SU-DHL-6 (cell line): ENCODE measurements around the gene ALPK1.

Experiments used
- H2AFZ ChIP-seq: fragments of 200-600 bp; sonication (generic); 2 replicates; pipeline ENCODE4 v1.6.1; 2014; ENCODE audit warnings: low read depth, mild to moderate bottlenecking, moderate library complexity, mixed read lengths, antibody characterized with exemption, low read length; ENCODE audit not compliant: severe bottlenecking
- H3F3A ChIP-seq: fragments of 200-600 bp; shearing (Covaris generic); 2 replicates; pipeline ENCODE4 v1.6.0; 2016; ENCODE audit warnings: antibody characterized with exemption, mild to moderate bottlenecking; ENCODE audit not compliant: insufficient read depth
- H3K27ac ChIP-seq: fragments of 200-600 bp; sonication (generic); 2 replicates; pipeline ENCODE4 v1.5.1; 2016; ENCODE audit warnings: low read depth, mild to moderate bottlenecking, low read length, moderate library complexity, mixed read lengths
- H3K27me3 ChIP-seq: fragments of 200-600 bp; sonication (generic), shearing (Covaris generic); 2 replicates; pipeline ENCODE4 v1.6.0; 2014; ENCODE audit warnings: mild to moderate bottlenecking, low read length
- H3K36me3 ChIP-seq: fragments of 200-600 bp; sonication (generic); 2 replicates; pipeline ENCODE4 v1.6.1; 2014; ENCODE audit warnings: mild to moderate bottlenecking, low read length, mixed read lengths
- H3K4me2 ChIP-seq: fragments of 300-600, 200-600 bp; shearing (Covaris generic), sonication (generic); 2 replicates; pipeline ENCODE4 v1.6.0; 2014; ENCODE audit warnings: low read length, low read depth, mild to moderate bottlenecking; ENCODE audit not compliant: poor library complexity, severe bottlenecking
- H3K4me3 ChIP-seq: fragments of 200-600 bp; sonication (generic); 2 replicates; pipeline ENCODE4 v1.5.1; 2014; ENCODE audit warnings: antibody characterized with exemption, low read length, mild to moderate bottlenecking, mixed read lengths; ENCODE audit not compliant: insufficient read depth, poor library complexity, severe bottlenecking
- H3K79me2 ChIP-seq: fragments of 200-600 bp; sonication (generic); 2 replicates; pipeline ENCODE4 v1.6.1; 2014; ENCODE audit warnings: mild to moderate bottlenecking, low read length, moderate library complexity; ENCODE audit not compliant: insufficient read depth
- H3K9ac ChIP-seq: fragments of 200-600 bp; sonication (generic); 2 replicates; pipeline ENCODE4 v1.7.0; 2014; ENCODE audit warnings: mild to moderate bottlenecking, low read length
- H3K9me2 ChIP-seq: fragments of 200-600 bp; sonication (generic); replicated peaks from 2 replicates; pipeline ENCODE4 v1.6.1; 2014; ENCODE audit warnings: low read length; ENCODE audit not compliant: insufficient read depth
- H3K9me3 ChIP-seq: fragments of 200-600 bp; sonication (generic); 2 replicates; pipeline ENCODE4 v1.6.1; 2014; ENCODE audit warnings: low read length, mixed read lengths; ENCODE audit not compliant: insufficient read depth
- H4K20me1 ChIP-seq: fragments of 200-600 bp; sonication (generic); 2 replicates; pipeline ENCODE4 v1.6.1; 2014; ENCODE audit warnings: low read depth, mild to moderate bottlenecking, antibody characterized with exemption, low read length, moderate library complexity, mixed read lengths
- EZH2phosphoT487 ChIP-seq: fragments of 200-600 bp; sonication (generic), shearing (Covaris generic); conservative IDR thresholded peaks from 2 replicates; pipeline ENCODE4 v1.6.1; 2018; ENCODE audit warnings: mild to moderate bottlenecking, antibody characterized with exemption, low read length, moderate library complexity, mixed read lengths
- TF ChIP-seq, protein P1 (sequence below): fragments of 200-600 bp; sonication (generic); IDR thresholded peaks from one replicate; pipeline ENCODE4 v1.5.1; 2017; ENCODE audit warnings: antibody characterized with exemption, mild to moderate bottlenecking, low read length, moderate library complexity; ENCODE audit not compliant: insufficient read depth, poor library complexity, severe bottlenecking

The ALPK1 gene

DNA sequence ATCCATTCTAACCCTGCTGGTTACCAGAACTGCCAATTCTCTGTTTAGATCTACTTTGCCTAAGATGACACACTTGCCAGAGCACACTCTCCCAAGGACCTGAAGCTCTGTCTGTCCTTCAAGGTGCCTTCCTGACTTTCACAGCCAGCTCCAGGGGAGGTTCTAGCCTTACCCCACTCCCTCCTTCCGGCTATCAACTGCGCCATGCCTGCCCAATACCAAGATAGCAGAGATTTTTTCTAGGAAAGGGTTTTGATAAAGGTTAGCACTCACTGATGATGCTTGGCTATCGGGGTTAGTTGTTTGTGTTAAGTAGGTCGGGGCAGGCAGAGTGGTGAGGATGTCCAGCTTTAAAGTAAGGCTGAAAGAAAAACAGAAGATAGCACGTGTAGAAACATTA lies 14.3 kb downstream of the ALPK1 start:
- Histone ChIP-seq H3K36me3 (no peaks in the 10 kb centered on the region), H3K4me3 (no peak overlapping the region), H3K9ac (no peak overlapping the region), H3K27me3 (no peaks in the 10 kb centered on the region), H4K20me1 (no peaks in the 10 kb centered on the region), H3K9me3 (no peaks in the 10 kb centered on the region), H3F3A (no peaks in the 10 kb centered on the region), H3K27ac (no peak overlapping the region), H2AFZ (peak overlapping the region; percentile 78), H3K79me2 (no peaks in the 10 kb centered on the region), H3K9me2 (no peaks in the 10 kb centered on the region), H3K4me2 (peak overlapping the region; percentile 46)
- TF ChIP-seq EZH2phosphoT487, result no peak
- TF ChIP-seq, protein P1, sequence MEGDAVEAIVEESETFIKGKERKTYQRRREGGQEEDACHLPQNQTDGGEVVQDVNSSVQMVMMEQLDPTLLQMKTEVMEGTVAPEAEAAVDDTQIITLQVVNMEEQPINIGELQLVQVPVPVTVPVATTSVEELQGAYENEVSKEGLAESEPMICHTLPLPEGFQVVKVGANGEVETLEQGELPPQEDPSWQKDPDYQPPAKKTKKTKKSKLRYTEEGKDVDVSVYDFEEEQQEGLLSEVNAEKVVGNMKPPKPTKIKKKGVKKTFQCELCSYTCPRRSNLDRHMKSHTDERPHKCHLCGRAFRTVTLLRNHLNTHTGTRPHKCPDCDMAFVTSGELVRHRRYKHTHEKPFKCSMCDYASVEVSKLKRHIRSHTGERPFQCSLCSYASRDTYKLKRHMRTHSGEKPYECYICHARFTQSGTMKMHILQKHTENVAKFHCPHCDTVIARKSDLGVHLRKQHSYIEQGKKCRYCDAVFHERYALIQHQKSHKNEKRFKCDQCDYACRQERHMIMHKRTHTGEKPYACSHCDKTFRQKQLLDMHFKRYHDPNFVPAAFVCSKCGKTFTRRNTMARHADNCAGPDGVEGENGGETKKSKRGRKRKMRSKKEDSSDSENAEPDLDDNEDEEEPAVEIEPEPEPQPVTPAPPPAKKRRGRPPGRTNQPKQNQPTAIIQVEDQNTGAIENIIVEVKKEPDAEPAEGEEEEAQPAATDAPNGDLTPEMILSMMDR, result no peak

DNA sequence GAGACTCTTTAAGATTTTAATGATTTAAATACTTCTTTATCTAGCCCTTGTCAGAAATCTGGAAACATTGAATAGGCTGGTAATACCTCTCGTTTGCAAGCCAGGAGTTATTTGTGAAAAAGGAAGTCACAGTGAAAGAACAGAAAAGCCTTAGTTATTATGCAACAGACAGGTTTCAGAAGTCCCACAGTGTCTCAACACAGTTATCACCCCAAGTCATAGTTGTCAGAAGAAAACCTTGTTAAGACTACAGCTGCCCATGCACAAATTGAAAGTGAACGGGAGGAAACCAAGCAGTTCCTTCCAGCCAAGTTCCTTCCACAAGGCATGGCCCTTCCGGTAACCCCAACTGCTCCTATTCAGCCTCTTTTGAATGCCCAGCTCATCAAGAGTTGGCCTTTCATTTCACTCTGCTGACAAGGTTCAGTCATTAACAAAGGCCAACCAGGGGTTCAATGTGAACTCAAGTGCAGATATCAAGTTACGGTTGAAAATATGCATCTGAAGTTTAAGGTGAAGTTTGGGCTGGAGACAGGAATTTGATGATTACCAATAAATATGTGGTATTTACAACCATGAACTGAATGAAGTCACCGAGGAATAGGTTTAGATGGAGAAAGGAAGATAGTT lies 15.6 kb downstream of the ALPK1 start:
- H3K9ac ChIP-seq, result no peak overlapping the region

DNA sequence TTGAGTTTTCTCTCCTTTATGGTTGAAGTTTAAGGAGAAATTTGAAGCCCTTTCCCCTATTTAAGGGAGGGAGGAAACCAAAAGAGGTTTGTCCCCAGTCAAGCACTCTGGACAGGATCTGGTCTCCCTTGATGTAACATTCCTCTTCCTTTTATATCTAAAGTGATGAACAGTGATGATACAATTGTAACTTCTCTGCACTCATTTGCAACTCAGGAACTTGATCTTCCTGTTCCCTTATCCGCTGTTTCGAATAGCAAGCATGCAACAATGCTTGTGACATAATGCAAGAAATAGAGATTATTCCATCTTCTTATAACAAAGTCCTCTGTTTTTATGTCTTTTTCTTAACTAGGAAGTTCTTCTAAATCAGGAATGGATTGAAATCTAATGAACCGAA lies 18.3 kb downstream of the ALPK1 start:
- Histone ChIP-seq H3K4me2 (no peak overlapping the region), H3K27me3 (no peaks in the 10 kb centered on the region), H3F3A (no peaks in the 10 kb centered on the region), H3K4me3 (no peak overlapping the region), H3K9me3 (no peaks in the 10 kb centered on the region), H3K36me3 (no peaks in the 10 kb centered on the region), H3K9me2 (no peaks in the 10 kb centered on the region), H3K9ac (no peak overlapping the region), H3K79me2 (no peaks in the 10 kb centered on the region), H4K20me1 (no peaks in the 10 kb centered on the region), H3K27ac (no peak overlapping the region), H2AFZ (no peak overlapping the region)
- TF ChIP-seq, protein P1, result no peak
- no peak for TF ChIP-seq EZH2phosphoT487

More for the DNA sequence above, 15.6 kb downstream of the ALPK1 start:
- Histone ChIP-seq H3K9me2 (no peaks in the 10 kb centered on the region), H3K4me2 (peak overlapping the region; percentile 46), H3K27me3 (no peaks in the 10 kb centered on the region), H3K36me3 (no peaks in the 10 kb centered on the region), H2AFZ (peak overlapping the region; percentile 34), H3F3A (no peaks in the 10 kb centered on the region), H3K4me3 (no peak overlapping the region), H4K20me1 (no peaks in the 10 kb centered on the region), H3K79me2 (no peaks in the 10 kb centered on the region), H3K27ac (0 out of 2 replicates have a peak overlapping the region, but pooled peaks have one; percentile 48), H3K9me3 (no peaks in the 10 kb centered on the region)
- TF ChIP-seq, protein P1, result no peak
- no peak for TF ChIP-seq EZH2phosphoT487
